KMS-11 (cell line): Measurements from ENCODE around the gene LGALS12.

Experiments used
- H2AFZ ChIP-seq: fragments of 200-600 bp; sonication (generic); 2 replicates; pipeline ENCODE4 v1.6.1; 2016; ENCODE audit warnings: antibody characterized with exemption, mixed run types, low read depth
- H3K27ac ChIP-seq: fragments of 200-600 bp; sonication (generic); 2 replicates; pipeline ENCODE4 v1.6.1; 2016; ENCODE audit warnings: mild to moderate bottlenecking, mixed run types
- H3K27me3 ChIP-seq: fragments of 200-600 bp; sonication (generic); 2 replicates; pipeline ENCODE4 v1.6.1; 2017; ENCODE audit warnings: mild to moderate bottlenecking, low read depth, mixed run types, moderate library complexity; ENCODE audit not compliant: insufficient read depth
- H3K36me3 ChIP-seq: fragments of 200-600 bp; sonication (generic); 2 replicates; pipeline ENCODE4 v1.6.1; 2017; ENCODE audit warnings: mild to moderate bottlenecking, mixed run types; ENCODE audit not compliant: insufficient read depth
- H3K4me1 ChIP-seq: fragments of 200-600 bp; sonication (generic); 2 replicates; pipeline ENCODE4 v1.6.1; 2016; ENCODE audit warnings: mild to moderate bottlenecking, low read depth, mixed run types; ENCODE audit not compliant: poor library complexity, severe bottlenecking
- H3K4me2 ChIP-seq: fragments of 200-600 bp; sonication (generic); 2 replicates; pipeline ENCODE4 v1.7.0; 2016; ENCODE audit warnings: mild to moderate bottlenecking, mixed run types
- H3K4me3 ChIP-seq: fragments of 200-600 bp; sonication (generic); IDR thresholded peaks from 2 replicates; pipeline ENCODE4 v1.6.1; 2017; ENCODE audit warnings: low read depth, low read length, mixed read lengths; ENCODE audit not compliant: insufficient read depth
- H3K79me2 ChIP-seq: fragments of 200-600 bp; sonication (generic); 2 replicates; pipeline ENCODE4 v1.6.1; 2016; ENCODE audit warnings: low read depth, mixed run types; ENCODE audit not compliant: insufficient read depth
- H3K9ac ChIP-seq: fragments of 200-600 bp; sonication (generic); 2 replicates; pipeline ENCODE4 v1.6.1; 2016; ENCODE audit warnings: mild to moderate bottlenecking, mixed run types
- H4K20me1 ChIP-seq: fragments of 200-600 bp; sonication (generic); 2 replicates; pipeline ENCODE4 v1.6.1; 2016; ENCODE audit warnings: mild to moderate bottlenecking, mixed run types; ENCODE audit not compliant: insufficient read depth
- CTCF ChIP-seq: fragments of 200-600 bp; sonication (generic); conservative IDR thresholded peaks from 2 replicates; pipeline ENCODE4 v1.6.1; 2017; ENCODE audit warnings: low read depth, mild to moderate bottlenecking, antibody characterized with exemption, low read length, moderate library complexity, mixed read lengths

LGALS12 gene

GRCh38 chr11:63491240-63491587 lies 14.7 kb upstream of the LGALS12 start:
- H3K79me2 ChIP-seq: no peaks in the 10 kb centered on the region
- H4K20me1 ChIP-seq: no peaks in the 10 kb centered on the region
- H3K27me3 ChIP-seq: no peaks in the 10 kb centered on the region
- peaks cover 24% of the 10 kb centered on the region for H3K4me1 ChIP-seq
- no peak overlapping the region for H2AFZ ChIP-seq
- no peak overlapping the region for H3K27ac ChIP-seq
- H3K4me3 ChIP-seq: no peak overlapping the region
- no peak for TF ChIP-seq CTCF
- no peak overlapping the region for H3K4me2 ChIP-seq
- no peaks in the 10 kb centered on the region for H3K36me3 ChIP-seq
- H3K9ac ChIP-seq: no peak overlapping the region

GRCh38 chr11:63491636-63492372 lies 14.1 kb upstream of the LGALS12 start:
- Histone ChIP-seq H3K27ac (no peak overlapping the region), H3K4me2 (no peak overlapping the region), H4K20me1 (no peaks in the 10 kb centered on the region), H3K79me2 (no peaks in the 10 kb centered on the region), H3K9ac (no peak overlapping the region), H3K4me1 (peaks cover 24% of the 10 kb centered on the region), H3K4me3 (no peak overlapping the region), H3K27me3 (no peaks in the 10 kb centered on the region), H2AFZ (no peak overlapping the region), H3K36me3 (no peaks in the 10 kb centered on the region)
- no peak for TF ChIP-seq CTCF

- Histone ChIP-seq H4K20me1 (no peaks in the 10 kb centered on the region), H2AFZ (no peak overlapping the region), H3K36me3 (no peaks in the 10 kb centered on the region), H3K4me2 (no peak overlapping the region), H3K4me3 (no peak overlapping the region), H3K9ac (no peak overlapping the region), H3K27ac (no peak overlapping the region), H3K27me3 (no peaks in the 10 kb centered on the region), H3K79me2 (no peaks in the 10 kb centered on the region), H3K4me1 (peaks cover 24% of the 10 kb centered on the region)
- no peak for TF ChIP-seq CTCF
Observed at GRCh38 chr11:63492441-63492840, 13.4 kb upstream of the LGALS12 start.

GRCh38 chr11:63493127-63493526 lies 12.8 kb upstream of the LGALS12 start:
- Histone ChIP-seq H3K4me1 (peaks cover 24% of the 10 kb centered on the region), H3K27ac (no peak overlapping the region), H3K27me3 (no peaks in the 10 kb centered on the region), H3K9ac (no peak overlapping the region), H4K20me1 (no peaks in the 10 kb centered on the region), H3K79me2 (no peaks in the 10 kb centered on the region), H3K4me3 (no peak overlapping the region), H3K36me3 (no peaks in the 10 kb centered on the region), H2AFZ (no peak overlapping the region), H3K4me2 (no peak overlapping the region)
- TF ChIP-seq CTCF: no peak
